H1 (cell line): Measurements from ENCODE around the gene OTOF. TPM values are rescaled to one million over a fixed set of nuclear protein-coding genes. Genes with fewer than 3 reads are reported as not detected.

Experiments used
- CTCF ChIA-PET: fragments of 300-600 bp; sonication (Branson Sonifier 250); formaldehyde crosslinking; loops from one replicate; lab custom pipeline; 2021; ENCODE audit not compliant: partially characterized antibody; lab: Charles Lee
- POLR2A ChIA-PET: fragments of 300-600 bp; sonication (Branson Sonifier 250); formaldehyde crosslinking; loops from one replicate; lab custom pipeline; 2021; ENCODE audit warnings: inconsistent platforms; ENCODE audit not compliant: partially characterized antibody; lab: Charles Lee
- DNase-seq, 2 experiments: peaks; one replicate each; pipeline versions ENCODE4 v3.0.0 to v3.0.0-alpha.2; 2010 to 2022; ENCODE audit warnings: low spot score in 2 of 2, low read depth in 1 of 2, mixed read lengths in 1 of 2
- FAIRE-seq: peaks from 2 replicates; lab custom pipeline; 2011; peaks lifted over from hg19 to GRCh38; lab: Jason Lieb, UNC
- H2AFZ ChIP-seq: 2 replicates; pipeline ENCODE4 v1.8.1; 2012; ENCODE audit warnings: low read length, inconsistent platforms
- H2AK5ac ChIP-seq: 2 replicates; pipeline ENCODE4 v1.6.1; 2013; ENCODE audit warnings: low read depth, low read length
- H2BK120ac ChIP-seq: replicated peaks from 2 replicates; pipeline ENCODE3; 2013; ENCODE audit warnings: low read depth, low read length, inconsistent platforms
- H2BK12ac ChIP-seq: 2 replicates; pipeline ENCODE4 v1.6.1; 2013; ENCODE audit warnings: low read depth, low read length
- H2BK15ac ChIP-seq: 2 replicates; pipeline ENCODE4 v1.6.1; 2013; ENCODE audit warnings: low read length
- H2BK20ac ChIP-seq: 2 replicates; pipeline ENCODE4 v1.6.1; 2013; ENCODE audit warnings: low read length
- H2BK5ac ChIP-seq: 2 replicates; pipeline ENCODE4 v1.6.1; 2013; ENCODE audit warnings: low read depth, low read length
- H3K14ac ChIP-seq: 2 replicates; pipeline ENCODE4 v1.6.1; 2013; ENCODE audit warnings: inconsistent platforms; ENCODE audit not compliant: insufficient read length
- H3K18ac ChIP-seq: 2 replicates; pipeline ENCODE4 v1.6.1; 2013; ENCODE audit warnings: low read length; ENCODE audit errors: extremely low read depth
- H3K23ac ChIP-seq: 2 replicates; pipeline ENCODE4 v1.6.1; 2013; ENCODE audit warnings: inconsistent platforms; ENCODE audit not compliant: insufficient read length
- H3K23me2 ChIP-seq: 2 replicates; pipeline ENCODE4 v1.6.1; 2013; ENCODE audit warnings: low read depth, low read length
- H3K27ac ChIP-seq: 2 replicates; pipeline ENCODE4 v1.6.1; 2011; ENCODE audit warnings: low read depth, low read length, inconsistent platforms
- H3K27me3 ChIP-seq, 4 experiments: replicated peaks in 1 of 4; 1 replicate in 1 of 4; 2 replicates in 3 of 4; pipeline versions ENCODE4 v1.6.1 to v1.8.1; 2011 to 2013; ENCODE audit warnings: low read length in 3 of 4, mild to moderate bottlenecking in 3 of 4, inconsistent platforms in 2 of 4, mixed read lengths in 2 of 4, moderate library complexity in 1 of 4; ENCODE audit not compliant: control insufficient read depth in 3 of 4, insufficient read depth in 3 of 4; ENCODE audit errors: extremely low read depth in 1 of 4
- H3K36me3 ChIP-seq, 4 experiments: 2 replicates each; pipeline versions ENCODE4 v1.6.1 to v1.8.1; 2011 to 2013; ENCODE audit warnings: mild to moderate bottlenecking in 4 of 4, low read length in 3 of 4, moderate library complexity in 2 of 4, control low read depth in 1 of 4, inconsistent platforms in 1 of 4; ENCODE audit not compliant: insufficient read depth in 4 of 4, control insufficient read depth in 2 of 4
- H3K4ac ChIP-seq: replicated peaks from 2 replicates; pipeline ENCODE3; 2013; ENCODE audit warnings: low read length, low read depth, mixed read lengths, inconsistent platforms; ENCODE audit not compliant: insufficient read length
- H3K4me1 ChIP-seq, 4 experiments: replicated peaks in 1 of 4; 1 replicate in 1 of 4; 2 replicates in 3 of 4; pipeline versions ENCODE4 v1.6.1 to v1.8.1; 2011 to 2013; ENCODE audit warnings: low read length in 3 of 4, inconsistent platforms in 2 of 4, mixed read lengths in 1 of 4; ENCODE audit not compliant: insufficient read depth in 4 of 4, control insufficient read depth in 3 of 4
- H3K4me2 ChIP-seq, 2 experiments: 2 replicates each; pipeline versions ENCODE4 v1.6.1 to v1.8.1; 2011 to 2013; ENCODE audit warnings: low read depth in 2 of 2, low read length in 2 of 2, control low read depth in 1 of 2, inconsistent platforms in 1 of 2, mild to moderate bottlenecking in 1 of 2; ENCODE audit not compliant: insufficient read depth in 1 of 2
- H3K4me3 ChIP-seq, 4 experiments: fragments of 200-600, 300-600 bp in 1 of 4; sonication (generic), shearing (Covaris generic), sonication (Bioruptor Twin) in 1 of 4; 2 replicates each; pipeline versions ENCODE4 v1.5.1 to v1.8.1; 2011 to 2016; ENCODE audit warnings: low read length in 4 of 4, low read depth in 3 of 4, control low read depth in 2 of 4, inconsistent platforms in 2 of 4, mild to moderate bottlenecking in 2 of 4, mixed read lengths in 1 of 4, moderate library complexity in 1 of 4; ENCODE audit not compliant: insufficient read depth in 2 of 4; ENCODE audit errors: extremely low read depth in 1 of 4
- H3K56ac ChIP-seq: replicated peaks from 2 replicates; pipeline ENCODE3; 2013; ENCODE audit warnings: low read depth, mild to moderate bottlenecking, mixed read lengths, low read length, inconsistent platforms; ENCODE audit not compliant: insufficient read length
- H3K79me1 ChIP-seq: 2 replicates; pipeline ENCODE4 v1.6.1; 2013; ENCODE audit warnings: low read depth, low read length, control low read depth
- H3K79me2 ChIP-seq, 2 experiments: 2 replicates each; pipeline versions ENCODE4 v1.6.1 to v1.8.1; 2012 to 2013; ENCODE audit warnings: low read length in 2 of 2, mild to moderate bottlenecking in 2 of 2, inconsistent platforms in 1 of 2; ENCODE audit not compliant: insufficient read depth in 2 of 2, control insufficient read depth in 1 of 2
- H3K9ac ChIP-seq, 4 experiments: replicated peaks in 1 of 4; 1 replicate in 1 of 4; 2 replicates in 3 of 4; pipeline versions ENCODE4 v1.6.1 to v1.8.1; 2011 to 2013; ENCODE audit warnings: low read depth in 3 of 4, low read length in 3 of 4, control low read depth in 2 of 4, mild to moderate bottlenecking in 2 of 4, moderate library complexity in 2 of 4, inconsistent platforms in 1 of 4; ENCODE audit errors: extremely low read depth in 1 of 4
- H3K9me3 ChIP-seq, 2 experiments: 2 replicates each; pipeline versions ENCODE4 v1.6.1 to v1.8.1; 2012 to 2013; ENCODE audit warnings: mild to moderate bottlenecking in 2 of 2, moderate library complexity in 2 of 2, control low read depth in 1 of 2, inconsistent platforms in 1 of 2, low read depth in 1 of 2, low read length in 1 of 2, mixed read lengths in 1 of 2; ENCODE audit not compliant: insufficient read depth in 2 of 2
- H4K20me1 ChIP-seq, 2 experiments: replicated peaks in 1 of 2; 2 replicates each; pipeline versions ENCODE3 to v1.8.1; 2011 to 2013; ENCODE audit warnings: inconsistent platforms in 2 of 2, low read length in 2 of 2, mild to moderate bottlenecking in 1 of 2; ENCODE audit not compliant: insufficient read depth in 2 of 2, control insufficient read depth in 1 of 2
- H4K5ac ChIP-seq: 2 replicates; pipeline ENCODE4 v1.6.1; 2013; ENCODE audit warnings: low read length, low read depth, mixed read lengths, inconsistent platforms; ENCODE audit not compliant: insufficient read length
- H4K8ac ChIP-seq: 2 replicates; pipeline ENCODE4 v1.8.0; 2013; ENCODE audit warnings: mild to moderate bottlenecking, moderate library complexity, low read length, inconsistent platforms; ENCODE audit not compliant: insufficient read depth; ENCODE audit errors: extremely low read depth
- H4K91ac ChIP-seq: replicated peaks from 2 replicates; pipeline ENCODE3; 2013; ENCODE audit warnings: low read length, mixed read lengths, inconsistent platforms; ENCODE audit not compliant: insufficient read length
- BCL11A ChIP-seq, 2 experiments: IDR thresholded peaks; one replicate each; pipeline ENCODE4 v1.6.1; 2011; ENCODE audit warnings: low read depth in 2 of 2, low read length in 2 of 2, mild to moderate bottlenecking in 2 of 2
- CHD1 ChIP-seq: IDR thresholded peaks from 2 replicates; pipeline ENCODE4 v1.6.1; 2012; ENCODE audit warnings: low read depth, low read length, improper control_type of control experiment
- CHD2 ChIP-seq: IDR thresholded peaks from 2 replicates; pipeline ENCODE4 v1.6.1; 2012; ENCODE audit warnings: low read length, improper control_type of control experiment
- CREB1 ChIP-seq: IDR thresholded peaks from 2 replicates; pipeline ENCODE4 v1.6.1; 2012; ENCODE audit warnings: inconsistent platforms
- FOSL1 ChIP-seq: IDR thresholded peaks from 2 replicates; pipeline ENCODE4 v1.6.1; 2011; ENCODE audit warnings: mild to moderate bottlenecking, low read depth, low read length, moderate library complexity; ENCODE audit not compliant: insufficient read depth
- GABPA ChIP-seq: IDR thresholded peaks from 2 replicates; pipeline ENCODE4 v1.6.1; 2011; ENCODE audit warnings: mild to moderate bottlenecking, low read length, moderate library complexity, borderline replicate concordance; ENCODE audit not compliant: insufficient read depth
- RAD21 ChIP-seq, 2 experiments: IDR thresholded peaks in 1 of 2; conservative IDR thresholded peaks in 1 of 2; 2 replicates each; pipeline ENCODE4 v1.6.1; 2011; ENCODE audit warnings: low read depth in 2 of 2, low read length in 2 of 2, improper control_type of control experiment in 1 of 2, inconsistent platforms in 1 of 2, mild to moderate bottlenecking in 1 of 2, moderate library complexity in 1 of 2
- SAP30 ChIP-seq: fragments of 300-600 bp; sonication (generic); IDR thresholded peaks from 2 replicates; pipeline ENCODE4 v1.7.1; 2012; ENCODE audit warnings: low read length, moderate library complexity, mild to moderate bottlenecking, inconsistent platforms; ENCODE audit not compliant: insufficient read depth, insufficient replicate concordance
- SRF ChIP-seq: IDR thresholded peaks from 2 replicates; pipeline ENCODE4 v1.6.1; 2011; ENCODE audit warnings: mild to moderate bottlenecking, low read depth, low read length, moderate library complexity
- ZNF274 ChIP-seq: IDR thresholded peaks from 2 replicates; pipeline ENCODE4 v1.7.0; 2012; ENCODE audit warnings: low read length, borderline replicate concordance; ENCODE audit errors: extremely low read depth
- WGBS, 2 experiments: shearing (Covaris generic) in 1 of 2; methylation state at CpG; one replicate each; pipeline versions ENCODE4 v1.1.6 to v1.1.7; 2013 to 2015; ENCODE audit warnings: low lambda C conversion rate in 2 of 2, mixed read lengths in 2 of 2, inconsistent platforms in 1 of 2, low coverage in 1 of 2, missing lambda C conversion rate in 1 of 2; ENCODE audit not compliant: insufficient replicate concordance in 2 of 2, insufficient coverage in 1 of 2, insufficient read length in 1 of 2; ENCODE audit errors: extremely low coverage in 1 of 2, missing lambda C conversion rate in 1 of 2; 5-methylcytosine and 5-hydroxymethylcytosine counted together
- polyA plus RNA-seq, 7 experiments: library from polyadenylated mRNA; depleted of rRNA in 3 of 7; stranded (reverse) in 5 of 7; unstranded in 2 of 7; fragments of >200 nt in 5 of 7; fragments of 200-250 nt in 2 of 7; gene quantifications; 1 replicate in 5 of 7; 2 replicates in 1 of 7; 4 replicates in 1 of 7; pipeline versions ENCODE4 v1.2.1 to v1.2.3, GENCODE V29; 2011 to 2013; ENCODE audit warnings: missing spikeins in 2 of 7, mixed read lengths in 2 of 7
- total RNA-seq: library from RNA; stranded (reverse); fragmentation: NEBNext Ultra II Directional; extraction: Animal tissue kit (Norgen Biotek cat#: 25700); gene quantifications from 2 replicates; pipeline ENCODE4 v1.2.1, GENCODE V29; 2021
- TF ChIP-seq, protein P1 (sequence below), 3 experiments: IDR thresholded peaks; 1 replicate in 2 of 3; 2 replicates in 1 of 3; pipeline versions ENCODE4 v1.5.1 to v1.6.1; 2011; ENCODE audit warnings: low read length in 3 of 3, mild to moderate bottlenecking in 3 of 3, inconsistent platforms in 2 of 3, low read depth in 1 of 3, moderate library complexity in 1 of 3; ENCODE audit not compliant: insufficient read depth in 1 of 3; ENCODE audit errors: control extremely low read depth in 1 of 3

The OTOF gene
- total and polyA plus RNA-seq, 2 of the 8 experiments (the other 6 are each of a cell fraction or from before 2014, with no cell fraction given), result 0.06 TPM; not detected in 1

DNA sequence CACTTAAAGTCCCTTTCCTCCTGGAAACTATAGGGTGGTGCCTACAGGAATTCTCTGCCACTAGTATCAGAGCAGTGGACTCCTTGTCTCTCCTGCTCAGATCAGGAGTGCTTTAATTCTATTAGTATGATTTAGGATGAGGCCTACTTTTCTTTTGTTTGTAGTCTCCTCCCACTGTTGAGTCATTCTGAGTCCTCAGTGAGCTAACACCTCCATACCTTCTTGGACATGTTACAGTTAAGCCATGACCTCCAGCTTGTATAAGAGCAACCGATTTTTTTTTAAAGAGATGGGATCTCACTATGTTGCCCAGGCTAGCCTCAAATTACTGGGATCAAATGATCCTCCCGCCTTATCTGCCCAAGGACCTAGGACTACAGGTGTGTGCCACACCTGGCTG, 48.7 kb upstream of the OTOF start:
- Histone ChIP-seq H3K36me3 (no peaks in the 10 kb centered on the region; a peak in 1 of 8 replicates), H2BK15ac (no peak overlapping the region), H4K20me1 (no peaks in the 10 kb centered on the region), H2AK5ac (no peak overlapping the region), H3K79me1 (no peaks in the 10 kb centered on the region), H3K79me2 (no peaks in the 10 kb centered on the region), H3K27me3 (no peaks in the 10 kb centered on the region), H3K27ac (no peak overlapping the region), H3K23ac (no peak overlapping the region), H3K4me2 (no peak overlapping the region), H2BK120ac (no peak overlapping the region), H4K5ac (no peak overlapping the region), H3K9me3 (no peaks in the 10 kb centered on the region), H3K18ac (no peak overlapping the region), H2BK20ac (no peak overlapping the region), H2AFZ (no peak overlapping the region), H3K23me2 (peaks cover 4% of the 10 kb centered on the region; the same call in 1 of the 2 replicates), H2BK5ac (no peak overlapping the region), H4K8ac (no peak overlapping the region), H3K14ac (no peak overlapping the region), H3K4ac (no peak overlapping the region), H4K91ac (no peak overlapping the region), H3K9ac (no peak overlapping the region), H3K4me3 (no peak overlapping the region), H3K56ac (no peak overlapping the region), H2BK12ac (no peak overlapping the region), H3K4me1 (peaks cover 0 to 3% (median under 1%) of the 10 kb centered on the region in 4 experiments; a peak in 2 of 7 replicates)
- ChIA-PET POLR2A (no interaction called here), CTCF (interaction anchor here (0.9 to 2.6 kb wide), 3 partner anchors 29 to 57 kb away, joined by 3 to 8 read pairs (median 3); no protein-coding TSS in a partner anchor)
- FAIRE-seq (no peak), DNase-seq (no peak)
- 79% methylated on average over 2 of the region's 2 CpGs; no CpG with 5 or more reads in 1 of the 2 experiments for WGBS, 2 experiments
- TF ChIP-seq SAP30 (no peak), SRF (no peak), CHD1 (no peak), FOSL1 (no peak), BCL11A (IDR thresholded peaks at IDR 0.05; ENCODE audit: low read depth in 2 of 2, low read length in 2 of 2) (no peak), ZNF274 (no peak), CHD2 (no peak), CREB1 (no peak), GABPA (no peak), RAD21 (IDR thresholded peaks at IDR 0.05 in 1 of 2, conservative IDR thresholded peaks at IDR 0.05 in 1 of 2; ENCODE audit: low read depth in 2 of 2, low read length in 2 of 2) (no peak)
- TF ChIP-seq, protein P1, sequence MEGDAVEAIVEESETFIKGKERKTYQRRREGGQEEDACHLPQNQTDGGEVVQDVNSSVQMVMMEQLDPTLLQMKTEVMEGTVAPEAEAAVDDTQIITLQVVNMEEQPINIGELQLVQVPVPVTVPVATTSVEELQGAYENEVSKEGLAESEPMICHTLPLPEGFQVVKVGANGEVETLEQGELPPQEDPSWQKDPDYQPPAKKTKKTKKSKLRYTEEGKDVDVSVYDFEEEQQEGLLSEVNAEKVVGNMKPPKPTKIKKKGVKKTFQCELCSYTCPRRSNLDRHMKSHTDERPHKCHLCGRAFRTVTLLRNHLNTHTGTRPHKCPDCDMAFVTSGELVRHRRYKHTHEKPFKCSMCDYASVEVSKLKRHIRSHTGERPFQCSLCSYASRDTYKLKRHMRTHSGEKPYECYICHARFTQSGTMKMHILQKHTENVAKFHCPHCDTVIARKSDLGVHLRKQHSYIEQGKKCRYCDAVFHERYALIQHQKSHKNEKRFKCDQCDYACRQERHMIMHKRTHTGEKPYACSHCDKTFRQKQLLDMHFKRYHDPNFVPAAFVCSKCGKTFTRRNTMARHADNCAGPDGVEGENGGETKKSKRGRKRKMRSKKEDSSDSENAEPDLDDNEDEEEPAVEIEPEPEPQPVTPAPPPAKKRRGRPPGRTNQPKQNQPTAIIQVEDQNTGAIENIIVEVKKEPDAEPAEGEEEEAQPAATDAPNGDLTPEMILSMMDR (IDR thresholded peaks at IDR 0.05; ENCODE audit: control extremely low read depth in 1 of 3, insufficient read depth in 1 of 3, low read depth in 1 of 3, low read length in 3 of 3), result no peak
